Fibroblast of villous mesenchyme (primary cell): ENCODE results near the gene ETDB. TPM values are rescaled to one million over a fixed set of nuclear protein-coding genes. Genes with fewer than 3 reads are reported as not detected.
"Not testable (repeated sequence)": the region's sequence is repeated elsewhere in the genome, so short reads cannot be mapped to it uniquely, and the experiment has no call there.

ENCODE experiments used
- DNase-seq: peaks from one replicate; pipeline ENCODE4 v3.0.0-alpha.2; 2010; ENCODE audit warnings: low read depth
- H3K4me3 ChIP-seq: 2 replicates; pipeline ENCODE4 v1.5.1; 2011; ENCODE audit warnings: low read depth, mild to moderate bottlenecking, low read length
- CTCF ChIP-seq: IDR thresholded peaks from 2 replicates; pipeline ENCODE4 v1.5.1; 2012; ENCODE audit warnings: low read depth, mild to moderate bottlenecking, low read length; ENCODE audit not compliant: insufficient read depth
- total RNA-seq: library from RNA; depleted of rRNA; stranded (reverse); fragments of >200 nt; gene quantifications from 2 replicates; pipeline ENCODE4 v1.2.3, GENCODE V29; 2012

The ETDB gene
- not detected in 2 replicates for total RNA-seq

- H3K4me3 ChIP-seq, DNase-seq: not testable (repeated sequence)
Observed at GRCh38 chrX:135120056-135120576, at the start of gene ETDB. Gene ETDB, minus strand, starts transcription at chrX:135120526. Its CDS starts 1,265 bp downstream, at chrX:135119261.

GRCh38 chrX:135169534-135169933, 49.2 kb upstream of the ETDB start:
- H3K4me3 ChIP-seq, DNase-seq: not testable (repeated sequence)

GRCh38 chrX:135168486-135168885, 48.2 kb upstream of the ETDB start:
- no peak for TF ChIP-seq CTCF
- no peak for DNase-seq
- no peak overlapping the region for H3K4me3 ChIP-seq

- DNase-seq, H3K4me3 ChIP-seq: not testable (repeated sequence)
Observed at GRCh38 chrX:135154688-135155087, 34.4 kb upstream of the ETDB start.

- not testable (repeated sequence) for H3K4me3 ChIP-seq, DNase-seq
Observed at GRCh38 chrX:135126145-135126544, 5.8 kb upstream of the ETDB start.

- H3K4me3 ChIP-seq, DNase-seq: not testable (repeated sequence)
Observed at GRCh38 chrX:135116064-135116463, 4.3 kb downstream of the ETDB start.

GRCh38 chrX:135114392-135114791, 5.9 kb downstream of the ETDB start:
- DNase-seq = no peak
- TF ChIP-seq CTCF = no peak
- no peak overlapping the region for H3K4me3 ChIP-seq

GRCh38 chrX:135112743-135113142, 7.6 kb downstream of the ETDB start:
- no peak for DNase-seq
- no peak for TF ChIP-seq CTCF
- no peak overlapping the region for H3K4me3 ChIP-seq

- peak; percentile 31 for DNase-seq
- peak; percentile 73 for TF ChIP-seq CTCF
- H3K4me3 ChIP-seq = no peak overlapping the region
Observed at GRCh38 chrX:135112096-135112729, 8.1 kb downstream of the ETDB start.

- no peak for TF ChIP-seq CTCF
- DNase-seq = no peak
- H3K4me3 ChIP-seq = no peak overlapping the region
Observed at GRCh38 chrX:135109554-135109953, 10.8 kb downstream of the ETDB start.
